ENCODE measurements around the gene GFOD1. TPM values are rescaled to one million over a fixed set of nuclear protein-coding genes. Genes with fewer than 3 reads are reported as not detected.

Gene GFOD1
- polyA plus RNA-seq, 12 donors, result 2.1 to 8.9 (median 3.4) TPM; not detected in 1

GRCh38 chr6:13378669-13379590, 108.5 kb downstream of the GFOD1 start:
- DNase-seq, result no peak

GRCh38 chr6:13377054-13377758, 110.2 kb downstream of the GFOD1 start:
- no peak for DNase-seq

GRCh38 chr6:13375360-13375878, 112.0 kb downstream of the GFOD1 start:
- no peak for DNase-seq

- no peak for DNase-seq
Observed at GRCh38 chr6:13373919-13374318, 113.5 kb downstream of the GFOD1 start.

- no peak for DNase-seq
Observed at GRCh38 chr6:13373488-13373886, 113.9 kb downstream of the GFOD1 start.

GRCh38 chr6:13372688-13373487, 114.5 kb downstream of the GFOD1 start:
- DNase-seq, result no peak

GRCh38 chr6:13372076-13372475, 115.3 kb downstream of the GFOD1 start:
- DNase-seq, result no peak

- DNase-seq, result no peak
Observed at GRCh38 chr6:13371421-13372072, 115.9 kb downstream of the GFOD1 start.

GRCh38 chr6:13370623-13371022, 116.8 kb downstream of the GFOD1 start:
- DNase-seq, result no peak

- no peak for DNase-seq
Observed at GRCh38 chr6:13369591-13369990, 117.8 kb downstream of the GFOD1 start.

- DNase-seq, result no peak
Observed at GRCh38 chr6:13368731-13369115, 118.7 kb downstream of the GFOD1 start.

- DNase-seq, result no peak
Observed at GRCh38 chr6:13368079-13368730, 119.2 kb downstream of the GFOD1 start.

GRCh38 chr6:13367396-13367795, 120.0 kb downstream of the GFOD1 start:
- no peak for DNase-seq

GRCh38 chr6:13365320-13365719, 122.1 kb downstream of the GFOD1 start:
- DNase-seq, result no peak

- DNase-seq, result no peak
Observed at GRCh38 chr6:13364842-13365241, 122.6 kb downstream of the GFOD1 start.

GRCh38 chr6:13362412-13362811, 125.0 kb downstream of the GFOD1 start:
- DNase-seq, result no peak

- no peak for DNase-seq
Observed at GRCh38 chr6:13360671-13361540, 126.5 kb downstream of the GFOD1 start.

- no peak for DNase-seq
Observed at GRCh38 chr6:13359287-13359686, 128.1 kb downstream of the GFOD1 start.

- DNase-seq, result no peak
Observed at GRCh38 chr6:13358511-13358910, 128.9 kb downstream of the GFOD1 start.

GRCh38 chr6:13357551-13358075, 129.8 kb downstream of the GFOD1 start:
- no peak for DNase-seq

Data from muscle of arm (tissue), 12 donors.